Fibroblast of skin of abdomen (primary cell): ENCODE results near the gene DNAJA3.

ENCODE experiments used
- DNase-seq: peaks from one replicate; pipeline ENCODE4 v3.0.0-alpha.2; 2013

The DNAJA3 gene

GRCh38 chr16:4435337-4436067 is 9.8 kb downstream of the DNAJA3 start:
- DNase-seq: peak; percentile 43

DNA sequence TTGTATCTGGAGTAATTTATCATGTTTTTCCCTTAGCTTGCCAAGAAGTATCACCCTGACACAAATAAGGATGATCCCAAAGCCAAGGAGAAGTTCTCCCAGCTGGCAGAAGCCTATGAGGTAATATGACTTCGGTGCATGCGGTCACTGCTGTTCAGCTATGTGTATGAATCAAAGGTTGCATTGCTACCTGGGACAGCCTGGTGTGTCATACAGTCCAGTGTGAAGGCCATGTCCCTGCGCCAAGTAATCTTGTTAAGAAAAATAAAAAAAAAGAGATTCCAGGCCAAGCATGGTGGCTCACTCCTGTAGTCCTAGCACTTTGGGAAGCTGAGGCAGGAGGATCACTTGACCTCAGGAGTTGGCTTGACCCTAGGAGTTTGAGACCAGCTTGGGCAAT is 11.7 kb downstream of the DNAJA3 start:
- no peak for DNase-seq

DNA sequence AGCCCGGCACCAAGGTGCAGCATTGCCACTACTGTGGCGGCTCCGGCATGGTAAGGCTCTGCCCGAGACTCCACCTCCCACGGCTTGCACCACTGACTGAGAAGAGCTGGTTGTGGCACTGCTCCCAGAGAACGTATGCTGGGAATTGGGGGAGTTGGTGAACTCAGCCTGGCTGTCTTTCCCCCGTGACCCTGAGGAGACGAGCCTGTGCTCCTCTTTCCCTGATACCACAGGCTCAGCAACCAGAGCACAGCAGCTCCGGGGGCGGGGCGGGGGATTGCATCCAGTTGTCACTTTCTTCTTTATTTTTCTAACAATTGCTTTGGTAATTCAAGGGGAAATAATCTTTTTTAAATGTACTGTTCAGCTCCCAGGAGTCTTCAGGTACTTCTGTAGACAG is 16.7 kb downstream of the DNAJA3 start:
- no peak for DNase-seq

DNA sequence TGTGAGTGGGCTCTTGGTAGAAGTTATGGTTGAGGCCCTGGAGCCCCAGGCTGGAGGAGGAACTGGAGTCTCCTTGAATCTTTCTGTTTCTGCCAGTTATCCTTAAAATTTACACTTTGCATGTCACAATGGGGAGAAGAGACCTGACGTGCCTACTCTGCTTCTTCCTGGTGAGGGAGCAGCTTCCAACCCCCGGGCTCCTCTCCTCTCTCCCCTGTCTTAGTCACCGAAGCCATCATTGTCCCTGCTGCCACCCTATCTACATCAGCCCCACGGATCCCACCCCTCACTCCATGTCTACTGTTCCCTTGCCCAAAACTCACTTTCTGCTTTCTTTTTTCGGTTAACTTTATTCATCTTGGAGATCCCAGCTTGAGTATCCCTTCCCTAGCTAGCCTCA is 17.6 kb downstream of the DNAJA3 start:
- no peak for DNase-seq

DNA sequence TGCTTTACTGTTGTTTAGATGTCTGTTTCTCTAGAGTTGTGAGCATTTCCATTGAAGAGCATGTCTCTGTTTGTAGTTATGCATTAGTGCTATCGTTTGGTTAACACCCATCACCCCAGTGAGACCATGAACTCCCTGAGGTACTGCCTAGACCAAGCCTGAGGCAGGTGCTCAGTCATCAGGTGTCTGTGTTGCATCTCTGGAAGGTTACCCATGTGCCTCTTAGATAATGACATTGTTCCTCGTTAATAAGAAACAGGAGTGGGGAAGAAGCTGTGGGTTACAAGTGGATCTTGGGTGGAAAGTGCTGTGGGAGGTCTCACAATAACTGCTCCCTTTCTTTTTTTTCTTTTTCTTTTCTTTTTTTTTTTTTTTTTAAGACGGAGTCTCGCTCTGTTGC is 18.3 kb downstream of the DNAJA3 start:
- DNase-seq: no peak

DNA sequence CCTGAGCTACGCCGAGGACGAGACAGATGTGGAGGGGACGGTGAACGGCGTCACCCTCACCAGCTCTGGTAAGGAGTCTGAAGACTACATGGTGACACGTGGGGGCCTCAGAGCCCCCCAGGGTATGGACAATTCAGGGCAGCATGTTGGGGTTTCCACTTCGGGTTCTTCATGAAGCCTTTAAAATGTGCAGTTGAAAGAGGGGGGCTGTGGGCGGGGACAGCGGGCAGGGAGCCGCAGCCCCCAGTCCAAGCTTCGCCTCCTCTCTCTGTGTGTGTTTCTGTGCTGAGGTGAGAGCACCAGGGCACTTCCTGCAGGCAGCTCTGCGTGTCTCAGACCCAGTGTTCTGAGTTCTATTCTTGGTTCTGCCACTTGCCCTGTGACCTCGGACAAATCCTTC is 24.8 kb downstream of the DNAJA3 start:
- no peak for DNase-seq

GRCh38 chr16:4450931-4451519 is 25.4 kb downstream of the DNAJA3 start:
- DNase-seq: no peak

DNA sequence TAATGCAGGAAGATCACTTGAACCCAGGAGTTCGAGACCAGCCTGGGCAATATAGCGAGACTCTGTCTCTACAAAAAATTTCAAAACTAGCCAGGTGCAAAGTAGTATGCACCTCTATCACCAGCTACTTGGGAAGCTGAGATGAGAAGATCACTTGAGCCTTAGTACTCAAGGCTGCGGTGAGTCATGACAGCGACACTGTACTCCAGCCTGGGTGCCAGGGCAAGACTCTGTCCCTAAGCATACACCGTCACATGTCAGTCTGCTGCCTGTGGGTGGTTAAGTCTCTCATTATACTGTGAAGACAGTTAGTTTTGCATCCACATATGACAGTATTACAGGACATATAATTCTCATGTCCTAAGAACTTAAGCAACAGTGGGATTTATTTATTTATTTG is 27.0 kb downstream of the DNAJA3 start:
- no peak for DNase-seq

DNA sequence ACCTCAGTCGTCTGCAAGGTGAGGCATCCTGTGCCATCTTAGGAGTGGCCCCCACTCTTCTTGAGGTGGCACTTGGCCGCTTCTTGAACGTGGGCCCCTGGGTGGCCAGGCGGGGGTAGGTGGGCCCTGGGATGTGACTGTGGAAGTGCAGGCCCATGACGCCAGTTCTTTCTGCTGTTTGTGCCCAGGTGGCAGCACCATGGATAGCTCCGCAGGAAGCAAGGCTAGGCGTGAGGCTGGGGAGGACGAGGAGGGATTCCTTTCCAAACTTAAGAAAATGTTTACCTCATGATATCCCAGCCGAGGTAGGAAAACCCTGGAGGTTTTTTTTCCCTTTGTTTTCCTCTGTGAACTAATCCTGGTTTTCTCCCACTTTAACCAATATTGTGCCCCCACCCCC is 29.0 kb downstream of the DNAJA3 start:
- no peak for DNase-seq

DNA sequence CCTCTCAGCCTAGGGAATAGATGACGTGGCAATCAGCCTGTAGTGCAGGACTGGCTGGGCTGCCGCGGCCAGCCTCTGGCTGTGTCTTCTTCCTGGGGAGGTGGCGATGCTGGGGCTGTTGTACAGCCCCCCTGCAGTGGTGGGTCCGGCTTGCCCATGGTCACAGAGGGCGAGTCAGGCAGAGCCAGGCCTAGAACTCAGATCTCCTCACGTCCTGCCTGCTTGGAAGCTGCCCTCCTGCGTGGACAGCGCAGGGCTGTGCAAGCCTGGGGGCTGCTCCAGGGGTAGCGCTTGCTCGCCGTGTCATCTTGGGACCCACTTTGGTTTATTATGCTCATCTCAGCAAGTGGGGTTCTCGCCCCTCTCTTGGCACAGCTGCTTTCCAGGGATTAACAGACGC is 29.4 kb downstream of the DNAJA3 start:
- no peak for DNase-seq

GRCh38 chr16:4455951-4456350 is 30.3 kb downstream of the DNAJA3 start:
- DNase-seq: no peak

DNA sequence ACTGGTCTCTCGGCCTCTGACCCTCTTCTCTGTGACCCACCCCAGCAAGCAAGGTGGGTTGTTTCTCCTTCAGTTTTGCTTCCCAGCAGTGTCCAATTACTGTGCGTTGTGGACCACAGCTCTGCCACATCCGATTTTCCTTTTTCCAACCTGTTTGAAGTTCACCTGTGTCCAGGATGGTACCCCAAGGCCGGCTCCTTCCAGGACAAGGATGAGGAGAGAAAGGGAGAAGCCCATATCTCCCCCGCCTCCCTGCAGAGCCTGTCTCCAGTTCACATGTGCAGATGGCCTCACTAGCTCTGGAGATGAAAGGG is 35.2 kb downstream of the DNAJA3 start:
- DNase-seq: no peak

DNA sequence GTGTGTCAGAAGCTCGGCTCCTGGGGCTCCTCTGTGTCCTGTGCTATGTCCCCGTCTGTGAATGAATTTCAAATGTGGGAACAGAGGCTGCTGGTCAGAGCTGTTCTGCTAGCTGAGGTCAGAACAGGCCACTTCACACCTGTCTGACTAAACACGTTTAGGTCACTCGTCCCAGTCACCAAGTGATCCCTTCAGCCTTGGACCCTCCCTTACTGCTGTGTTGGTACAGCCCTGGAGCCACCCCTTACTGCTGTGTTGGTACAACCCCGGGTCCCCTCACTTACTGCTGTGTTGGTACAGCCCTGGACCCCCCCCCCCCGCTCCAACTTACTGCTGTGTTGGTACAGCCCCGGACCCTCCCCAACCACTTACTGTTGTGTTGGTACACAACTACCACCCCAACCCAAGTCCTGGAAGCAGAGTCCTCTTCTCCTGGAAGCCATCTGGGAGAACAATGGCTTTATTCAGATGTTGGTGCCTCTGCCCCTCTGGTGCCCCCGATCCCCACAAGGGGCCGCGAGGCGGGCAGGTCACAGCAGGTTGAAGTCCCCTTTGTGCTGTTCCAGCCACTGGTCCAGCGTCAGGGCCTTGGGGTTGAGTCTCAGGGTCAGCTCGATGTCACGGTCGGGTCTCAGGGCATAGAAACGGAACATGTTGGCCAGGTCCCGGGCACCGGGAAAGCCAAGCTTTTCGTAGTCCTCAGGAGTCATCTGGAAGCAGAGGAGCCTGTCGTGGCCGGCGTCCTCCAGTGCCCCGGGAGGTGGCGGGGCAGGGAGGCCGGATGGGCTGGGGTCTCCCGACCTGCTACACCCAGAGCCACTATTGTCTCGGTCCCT is 35.8 kb downstream of the DNAJA3 start:
- no peak for DNase-seq

GRCh38 chr16:4463522-4464163 is 38.0 kb downstream of the DNAJA3 start:
- no peak for DNase-seq

DNA sequence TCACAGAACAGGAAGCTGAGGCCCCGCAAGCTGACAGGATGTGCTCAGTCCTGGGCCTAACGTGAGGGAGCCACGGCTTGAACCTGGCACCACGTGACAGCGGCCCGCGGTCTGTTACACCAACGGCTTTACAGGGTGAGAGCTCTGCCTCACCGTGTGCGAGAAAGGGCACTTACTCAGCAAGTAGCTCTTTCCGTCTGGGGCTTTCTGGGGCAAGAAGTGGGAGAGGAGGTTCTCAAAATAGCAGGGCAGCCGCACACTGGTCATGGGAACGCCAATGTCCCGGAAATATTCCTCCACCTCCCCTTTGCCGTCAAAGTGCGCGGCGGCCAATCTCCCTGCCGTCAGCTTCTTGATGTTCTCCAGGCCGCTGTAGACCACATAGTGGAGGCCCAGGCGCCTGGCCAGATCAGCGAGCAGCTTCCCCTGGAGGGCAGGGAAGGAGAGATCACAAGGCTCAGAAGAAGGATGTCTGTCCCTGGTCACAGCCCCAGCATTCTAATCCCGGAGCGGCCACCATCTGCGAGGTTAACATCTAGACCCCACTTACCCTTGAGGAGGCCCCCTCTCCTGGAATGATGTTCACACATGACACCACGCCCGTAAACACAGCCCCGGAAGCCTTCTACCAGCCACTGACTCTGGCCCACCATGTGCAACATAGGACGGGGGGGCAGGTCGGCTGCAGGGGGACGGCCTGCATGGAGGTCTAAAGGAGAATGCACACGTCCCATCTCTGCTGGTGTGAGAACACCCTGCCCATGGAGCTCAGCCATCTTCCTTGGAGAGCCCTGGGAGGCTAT is 40.5 kb downstream of the DNAJA3 start:
- DNase-seq: no peak

- no peak for DNase-seq
Observed at GRCh38 chr16:4467916-4468315, 42.2 kb downstream of the DNAJA3 start.

- DNase-seq: no peak
Observed at GRCh38 chr16:4468972-4469371, 43.3 kb downstream of the DNAJA3 start.

- DNase-seq: no peak
Observed at GRCh38 chr16:4471869-4472268, 46.2 kb downstream of the DNAJA3 start.

- no peak for DNase-seq
Observed at GRCh38 chr16:4472880-4473279, 47.2 kb downstream of the DNAJA3 start.

- DNase-seq: peak; percentile 91
Observed at GRCh38 chr16:4474192-4474961, 48.7 kb downstream of the DNAJA3 start, which contains the start of gene NMRAL1. Gene NMRAL1, minus strand, starts transcription at chr16:4474625. Its CDS starts 493 bp downstream, at chr16:4474132.
